HCEC 1CT (cell line): ENCODE measurements around the gene CYP17A1.

Source experiments
- DNase-seq: peaks from one replicate; pipeline ENCODE4 v3.0.0-alpha.2; 2017

CYP17A1 gene

DNA sequence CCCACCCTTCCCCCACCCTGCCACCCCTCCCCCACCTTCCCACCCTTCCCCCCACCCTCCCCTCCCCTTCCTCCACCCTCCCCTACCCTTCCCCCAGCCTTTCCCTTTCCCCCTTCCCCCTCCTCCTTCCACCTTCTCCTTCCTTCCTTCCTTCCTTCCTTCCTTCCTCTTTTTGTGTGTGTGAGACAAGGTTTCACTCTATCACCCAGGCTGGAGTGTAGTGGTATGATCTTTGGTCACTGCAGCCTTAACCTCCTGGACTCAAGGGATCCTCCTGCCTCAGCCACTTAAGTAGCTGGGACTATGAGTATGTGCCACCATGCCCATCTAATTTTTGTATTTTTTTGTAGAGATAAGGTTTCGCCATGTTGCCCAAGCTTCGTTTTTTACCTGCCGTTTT is 35.2 kb downstream of the CYP17A1 start:
- DNase-seq, result no peak

DNA sequence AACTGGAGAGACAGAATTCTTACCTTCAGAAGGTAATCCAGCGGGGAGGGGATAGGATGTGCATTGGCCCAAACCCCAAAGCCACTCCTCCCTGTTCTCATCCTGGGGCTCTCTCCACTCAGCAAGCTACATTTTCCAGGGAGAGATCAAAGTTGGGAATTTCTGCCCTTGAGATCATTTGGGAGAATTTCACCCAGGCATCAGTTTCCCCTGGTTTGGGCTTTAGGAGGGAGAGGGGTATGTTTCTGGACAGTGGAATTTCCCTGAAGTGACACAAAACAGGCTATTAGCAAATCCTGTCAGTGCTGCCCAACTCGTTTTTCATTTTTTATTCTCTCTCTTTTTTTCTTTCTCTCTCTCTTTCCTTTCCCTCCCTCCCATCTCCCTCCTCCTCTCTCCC is 35.7 kb downstream of the CYP17A1 start:
- DNase-seq, result no peak

DNA sequence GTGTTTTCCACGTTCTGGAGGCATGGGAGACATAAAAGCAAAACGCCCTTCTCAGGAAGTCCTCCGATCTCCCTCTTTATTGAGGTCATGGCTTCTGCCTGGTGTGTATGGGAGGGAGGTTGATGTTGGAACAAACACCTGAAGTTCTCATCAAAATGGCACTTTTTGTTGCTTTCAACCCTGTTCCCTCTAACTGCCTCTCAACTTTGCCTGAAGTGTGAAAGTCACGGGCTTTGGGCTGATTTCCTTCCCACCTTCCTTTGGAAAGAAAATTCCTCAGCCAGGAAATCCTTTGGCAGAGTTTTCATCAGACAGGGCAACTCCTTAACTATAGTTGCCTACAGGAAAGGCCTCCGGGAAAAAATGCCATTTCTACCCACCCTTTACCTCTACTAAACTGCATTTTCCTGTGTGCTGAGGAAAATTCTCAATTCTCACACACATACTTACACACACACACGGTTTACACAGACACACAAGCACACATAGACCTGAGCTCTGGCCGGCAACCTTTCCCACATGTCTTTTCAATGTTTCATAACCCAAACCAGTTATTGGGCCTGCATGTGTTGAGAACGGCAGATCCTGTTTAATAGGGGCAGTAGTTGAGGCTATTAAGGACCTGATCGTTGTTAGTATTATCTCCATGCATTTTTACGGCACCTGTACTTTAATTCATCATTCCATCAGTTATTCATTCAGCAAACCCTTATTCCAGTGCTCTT is 36.4 kb downstream of the CYP17A1 start:
- no peak for DNase-seq

DNA sequence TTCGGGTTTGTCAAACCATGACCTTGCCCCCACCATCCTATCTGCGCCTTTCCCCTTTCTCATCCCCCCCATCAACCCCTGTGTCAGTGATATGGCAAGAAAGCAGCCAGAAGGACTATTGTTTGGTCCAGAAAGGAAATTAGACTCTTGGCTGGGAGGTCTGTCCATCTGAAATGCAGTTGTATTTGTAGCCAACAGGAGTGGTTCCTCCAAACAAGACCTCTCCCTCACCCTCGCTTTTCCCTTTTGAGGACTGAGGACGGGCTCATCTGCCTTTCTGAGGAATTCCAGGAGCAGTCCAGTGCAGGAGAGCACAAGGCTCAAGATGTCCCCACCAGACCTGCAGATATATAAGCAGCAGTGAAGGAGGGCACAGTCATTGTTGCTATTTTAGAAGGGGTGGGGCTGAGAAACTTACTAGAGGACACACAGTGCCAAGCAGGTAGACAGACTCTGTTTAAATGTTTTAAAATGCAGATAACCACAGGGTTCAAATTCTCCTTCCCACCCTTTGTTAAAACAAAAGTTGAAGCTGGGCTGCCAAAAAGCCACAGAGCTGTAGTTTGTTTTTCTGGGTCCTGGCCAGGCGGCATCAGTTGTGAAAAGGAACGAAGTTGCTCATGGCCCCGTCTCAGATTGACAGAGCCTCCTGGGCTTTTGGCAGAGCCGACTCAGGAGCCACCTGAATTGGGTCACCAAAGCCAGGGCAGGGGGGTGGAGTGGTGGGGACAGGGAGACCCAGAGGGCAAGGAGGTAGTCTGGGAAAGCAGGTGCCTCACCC is 37.3 kb downstream of the CYP17A1 start:
- no peak for DNase-seq

- peak; percentile 40 for DNase-seq
These were observed 40.6 kb downstream of the CYP17A1 start for GRCh38 chr10:102796407-102797176.

- no peak for DNase-seq
These were observed 41.5 kb downstream of the CYP17A1 start for GRCh38 chr10:102795453-102796406.

DNA sequence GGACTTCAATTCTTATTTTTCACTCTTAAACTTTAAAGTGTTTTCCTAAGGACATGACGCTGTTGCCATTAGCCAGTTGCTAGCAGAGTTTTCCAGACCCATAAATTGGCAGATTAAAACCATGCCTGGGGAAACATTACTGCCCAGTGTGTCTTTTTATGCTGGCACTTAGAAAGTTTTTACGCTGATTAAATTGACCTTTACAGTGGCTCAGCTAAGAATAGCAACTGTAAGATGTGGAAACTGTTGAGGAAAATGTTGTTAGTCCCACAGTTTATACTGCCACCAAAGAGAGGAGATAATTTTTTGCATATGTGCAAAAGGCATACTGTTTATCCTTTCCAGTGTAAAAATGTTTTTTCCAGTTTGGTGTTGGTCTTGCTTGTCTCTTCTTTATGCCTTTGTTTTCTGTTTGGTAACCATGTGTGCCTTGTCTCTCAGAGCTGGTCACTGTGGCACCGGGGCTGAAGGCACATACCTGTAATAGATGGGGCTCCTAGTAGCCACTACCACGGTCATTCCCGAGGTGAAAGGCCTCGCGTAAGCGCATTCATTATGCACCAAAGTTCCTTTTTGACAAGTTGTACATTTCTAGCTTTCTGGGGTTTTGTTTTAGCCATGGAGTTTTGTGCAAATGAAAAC is 45.3 kb downstream of the CYP17A1 start:
- DNase-seq, result no peak

DNA sequence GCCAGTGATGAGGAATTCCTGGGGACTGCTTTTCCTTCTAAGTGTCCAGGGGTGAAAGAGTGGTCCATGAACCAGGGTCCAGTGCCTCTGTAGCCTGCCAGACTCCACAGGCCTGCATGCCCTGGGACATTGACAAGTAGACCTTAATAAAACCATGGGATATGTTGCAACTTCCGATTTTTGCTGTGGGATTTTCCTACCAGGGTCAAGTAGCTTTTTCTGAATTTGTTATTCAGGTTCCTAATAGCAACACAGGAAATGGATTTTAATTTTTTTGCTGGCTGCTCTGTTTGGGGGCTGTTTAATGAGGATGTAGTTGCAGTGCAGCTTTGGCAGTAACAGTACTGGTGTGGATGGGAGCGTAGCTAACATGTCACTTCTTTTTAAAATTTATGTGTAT is 51.4 kb downstream of the CYP17A1 start:
- no peak for DNase-seq

- DNase-seq, result no peak
These were observed 53.6 kb downstream of the CYP17A1 start for GRCh38 chr10:102783568-102783967.

GRCh38 chr10:102782673-102783551 is 54.3 kb downstream of the CYP17A1 start:
- DNase-seq, result peak; percentile 82

GRCh38 chr10:102781921-102782557 is 55.2 kb downstream of the CYP17A1 start:
- peak; percentile 45 for DNase-seq

DNA sequence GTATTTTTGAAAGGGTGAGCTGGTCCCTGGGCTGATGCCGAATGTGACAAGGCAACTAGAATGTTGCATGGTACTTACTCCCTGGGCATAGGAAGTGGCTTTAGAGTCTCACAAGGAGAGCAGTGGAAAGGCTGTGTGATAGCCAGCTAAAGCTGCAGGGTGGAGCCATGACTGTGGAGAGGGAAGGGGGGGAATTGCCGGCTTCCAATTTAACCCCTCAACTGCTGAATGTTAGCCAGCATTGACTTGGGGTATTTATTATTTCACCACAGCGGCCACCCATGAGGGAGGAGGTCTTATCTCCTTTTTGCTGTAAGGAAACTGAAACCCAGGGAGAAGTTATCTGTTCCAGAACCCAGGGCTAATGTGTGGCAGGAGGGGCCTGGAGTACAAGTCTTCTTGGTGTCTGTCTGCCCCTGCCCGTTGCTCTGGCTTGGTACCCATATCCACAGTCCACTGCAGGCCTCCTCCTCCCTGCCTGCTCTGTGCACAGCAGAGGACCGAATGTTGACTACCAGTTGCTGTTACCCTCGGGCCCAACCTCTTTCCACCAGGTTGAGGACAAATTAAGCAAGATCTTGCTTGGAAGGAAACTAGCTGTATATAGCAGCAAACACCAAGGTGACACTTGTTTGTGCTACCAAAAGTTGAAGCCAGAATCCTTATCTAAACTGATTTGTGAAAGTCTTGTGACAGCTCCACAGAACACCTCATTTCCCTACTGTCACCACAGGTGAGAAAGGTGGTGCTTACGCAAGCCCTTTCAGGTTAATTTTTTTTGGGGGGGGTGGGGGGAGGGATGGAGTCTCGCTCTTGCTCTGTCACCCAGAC is 55.9 kb downstream of the CYP17A1 start:
- DNase-seq, result no peak
